ENCODE results near the gene MYRF. TPM values are rescaled to one million over a fixed set of nuclear protein-coding genes. Genes with fewer than 3 reads are reported as not detected.

Gene MYRF
- total RNA-seq, 1 donor from 2014 or later = 0.30 TPM

GRCh38 chr11:61717286-61718033 lies 35.0 kb upstream of the MYRF start:
- DNase-seq (ENCODE audit: missing footprints) = no peak
- intact Hi-C loops (cut with DNase I) = no loop called here
- no peak for ATAC-seq

- intact Hi-C loops (cut with DNase I) = no loop called here
- DNase-seq (ENCODE audit: missing footprints) (no peak), ATAC-seq (no peak)
Observed at GRCh38 chr11:61718046-61718531, 34.3 kb upstream of the MYRF start.

GRCh38 chr11:61718621-61719302 lies 33.7 kb upstream of the MYRF start:
- intact Hi-C loops (cut with DNase I) = no loop called here
- ATAC-seq (peak; percentile 68), DNase-seq (ENCODE audit: missing footprints) (no peak)

- DNase-seq (ENCODE audit: missing footprints) (no peak), ATAC-seq (no peak)
- intact Hi-C loops (cut with DNase I) = no loop called here
Observed at GRCh38 chr11:61719978-61720377, 32.5 kb upstream of the MYRF start.

- ATAC-seq (no peak), DNase-seq (ENCODE audit: missing footprints) (no peak)
- intact Hi-C loops (cut with DNase I) = no loop called here
Observed at GRCh38 chr11:61720597-61720996, 31.8 kb upstream of the MYRF start.

- DNase-seq (ENCODE audit: missing footprints) (no peak), ATAC-seq (peak; percentile 66)
- intact Hi-C loops (cut with DNase I) = no loop called here
Observed at GRCh38 chr11:61724437-61724836, 28.0 kb upstream of the MYRF start.

GRCh38 chr11:61725781-61726231 lies 26.6 kb upstream of the MYRF start:
- intact Hi-C loops (cut with DNase I) = no loop called here
- DNase-seq (ENCODE audit: missing footprints) (no peak), ATAC-seq (no peak)

GRCh38 chr11:61726775-61727174 lies 25.7 kb upstream of the MYRF start:
- ATAC-seq = no peak
- intact Hi-C loops (cut with DNase I) = no loop called here
- DNase-seq (ENCODE audit: missing footprints) = no peak

- peak; percentile 34 for ATAC-seq
- DNase-seq (ENCODE audit: missing footprints) = no peak
- intact Hi-C loops (cut with DNase I) = no loop called here
Observed at GRCh38 chr11:61727401-61727811, 25.0 kb upstream of the MYRF start.

- no peak for DNase-seq (ENCODE audit: missing footprints)
- no peak for ATAC-seq
- intact Hi-C loops (cut with DNase I) = no loop called here
Observed at GRCh38 chr11:61728066-61728939, 24.1 kb upstream of the MYRF start.

GRCh38 chr11:61728940-61729219 lies 23.6 kb upstream of the MYRF start:
- no peak for ATAC-seq
- DNase-seq (ENCODE audit: missing footprints) = no peak
- intact Hi-C loops (cut with DNase I) = no loop called here

GRCh38 chr11:61730240-61730994 lies 22.0 kb upstream of the MYRF start:
- no peak for ATAC-seq
- intact Hi-C loops (cut with DNase I) = loop anchor here (5.0 kb wide), 1 partner anchor 33 kb away; no protein-coding TSS in a partner anchor
- DNase-seq (ENCODE audit: missing footprints) = no peak

GRCh38 chr11:61731211-61731951 lies 21.1 kb upstream of the MYRF start:
- ATAC-seq (no peak), DNase-seq (ENCODE audit: missing footprints) (no peak)
- intact Hi-C loops (cut with DNase I) = loop anchor here (5.0 kb wide), 1 partner anchor 34 kb away; no protein-coding TSS in a partner anchor

GRCh38 chr11:61731952-61732675 lies 20.3 kb upstream of the MYRF start:
- intact Hi-C loops (cut with DNase I) = loop anchor here (5.0 kb wide), 1 partner anchor 35 kb away; no protein-coding TSS in a partner anchor
- no peak for ATAC-seq
- DNase-seq (ENCODE audit: missing footprints) = no peak

GRCh38 chr11:61732705-61733104 lies 19.7 kb upstream of the MYRF start:
- intact Hi-C loops (cut with DNase I) = loop anchor here (1.0 to 5.0 kb wide), 2 partner anchors 35 to 52 kb away; partner anchors contain the start of gene DAGLA
- no peak for DNase-seq (ENCODE audit: missing footprints)

GRCh38 chr11:61733120-61733978 lies 19.1 kb upstream of the MYRF start:
- intact Hi-C loops (cut with DNase I) = loop anchor here (1.0 to 5.0 kb wide), 2 partner anchors 36 to 53 kb away; partner anchors contain the start of gene DAGLA
- DNase-seq (ENCODE audit: missing footprints) = peak; percentile 93
- ATAC-seq = peak; percentile 86

More at GRCh38 chr11:61732705-61733104, 19.7 kb upstream of the MYRF start:
- peak; percentile 37 for ATAC-seq
